ENCODE results near the gene LRRC42. TPM values are rescaled to one million over a fixed set of nuclear protein-coding genes. Genes with fewer than 3 reads are reported as not detected.

LRRC42 gene
- total RNA-seq, 1 donor from 2014 or later: 22.9 TPM

- no peak for DNase-seq
These were observed 58.4 kb downstream of the LRRC42 start for GRCh38 chr1:54004481-54005049.

GRCh38 chr1:54006508-54006907 is 60.4 kb downstream of the LRRC42 start:
- no peak for DNase-seq

- DNase-seq: no peak
These were observed 61.5 kb downstream of the LRRC42 start for GRCh38 chr1:54007613-54008012.

- DNase-seq: no peak
These were observed 62.7 kb downstream of the LRRC42 start for GRCh38 chr1:54008876-54009275.

- DNase-seq: no peak
These were observed 63.3 kb downstream of the LRRC42 start for GRCh38 chr1:54009406-54009805.

- DNase-seq: no peak
These were observed 64.4 kb downstream of the LRRC42 start for GRCh38 chr1:54010415-54011117.

GRCh38 chr1:54011316-54012007 is 65.3 kb downstream of the LRRC42 start:
- DNase-seq: no peak

GRCh38 chr1:54012008-54012325 is 65.8 kb downstream of the LRRC42 start:
- DNase-seq: no peak

GRCh38 chr1:54012863-54013262 is 66.7 kb downstream of the LRRC42 start:
- no peak for DNase-seq

- no peak for DNase-seq
These were observed 67.4 kb downstream of the LRRC42 start for GRCh38 chr1:54013393-54014008.

GRCh38 chr1:54014009-54014629 is 68.0 kb downstream of the LRRC42 start:
- no peak for DNase-seq

GRCh38 chr1:54016343-54017282 is 70.5 kb downstream of the LRRC42 start:
- no peak for DNase-seq

Other genes with a start within 250 kb of the LRRC42 start
- 0.69 TPM for gene GLIS1, start 207.2 kb upstream of the LRRC42 start, total RNA-seq
- 17.4 TPM for gene NDC1, start 108.1 kb upstream of the LRRC42 start, total RNA-seq
- gene YIPF1, start 56.6 kb upstream of the LRRC42 start, total RNA-seq: 16.0 TPM
- not detected for gene DIO1, start 52.2 kb upstream of the LRRC42 start, total RNA-seq
- gene IFT25, start 651 bp upstream of the LRRC42 start, total RNA-seq: 32.4 TPM
- gene LDLRAD1, start 71.8 kb downstream of the LRRC42 start, total RNA-seq: not detected
- 185 TPM for gene TMEM59, start 106.9 kb downstream of the LRRC42 start, total RNA-seq
- gene TCEANC2, start 107.3 kb downstream of the LRRC42 start, total RNA-seq: 4.3 TPM
- 0.10 TPM for gene CDCP2, start 206.7 kb downstream of the LRRC42 start, total RNA-seq